Stomach (tissue), 4 donors: ENCODE data around the gene LRSAM1.

Experiments used
- CTCF ChIP-seq, 7 experiments: fragments of 450-650 bp in 4 of 7; fragments of 200-600 bp in 3 of 7; sonication (generic) in 3 of 7; IDR thresholded peaks; one replicate each; pipeline ENCODE4 v1.5.1; 2016 to 2019; ENCODE audit warnings: antibody characterized with exemption in 7 of 7, control low read depth in 2 of 7, mild to moderate bottlenecking in 1 of 7
- POLR2AphosphoS5 ChIP-seq, 3 donors: sonication (generic); formaldehyde crosslinking; IDR thresholded peaks; one replicate each; pipeline ENCODE4 v1.6.1; 2016; ENCODE audit warnings: antibody characterized with exemption in 3 of 3

- no peak for TF ChIP-seq CTCF (IDR thresholded peaks at IDR 0.05)
- no peak for TF ChIP-seq POLR2AphosphoS5 (IDR thresholded peaks at IDR 0.05)
Observed at GRCh38 chr9:127411122-127411521, 40.2 kb upstream of the LRSAM1 start.
